ENCODE results near the gene DARS2. TPM values are rescaled to one million over a fixed set of nuclear protein-coding genes. Genes with fewer than 3 reads are reported as not detected.

The DARS2 gene
- total RNA-seq, 8 experiments from 2014 or later = 12.7 to 34.6 (median 16.5) TPM

Other genes with a start within 250 kb of the DARS2 start
- 1 to 10 TPM in 1 of 8 experiments, under 1 TPM in 3, not detected in 4; 0.05 to 2.1 (median 0.05) TPM for gene SLC9C2, start 221.6 kb upstream of the DARS2 start, total RNA-seq
- not detected for gene TEX50, start 189.3 kb upstream of the DARS2 start, total RNA-seq
- gene ANKRD45, start 154.8 kb upstream of the DARS2 start, total RNA-seq = 10 to 100 TPM in 1 of 8 experiments, 1 to 10 TPM in 4, under 1 TPM in 2, not detected in 1; 0.31 to 10.8 (median 2.5) TPM
- 10 to 100 TPM; 15.5 to 35.2 (median 31.1) TPM for gene KLHL20, start 109.7 kb upstream of the DARS2 start, total RNA-seq
- gene CENPL, start 210 bp downstream of the DARS2 start, total RNA-seq = 10 to 100 TPM in 3 of 8 experiments, 1 to 10 TPM in 5; 3.2 to 17.4 (median 6.7) TPM
- gene GAS5, start 43.3 kb downstream of the DARS2 start, total RNA-seq = 1,000 to 10,000 TPM in 4 of 8 experiments, 100 to 1,000 TPM in 4; 711 to 2,769 (median 1,186) TPM
- gene ZBTB37, start 43.7 kb downstream of the DARS2 start, total RNA-seq = 10 to 100 TPM in 7 of 8 experiments, 1 to 10 TPM in 1; 7.6 to 25.2 (median 19.0) TPM
- under 1 TPM in 5 of 8 experiments, not detected in 3; 0.16 to 0.81 (median 0.32) TPM for gene SERPINC1, start 92.7 kb downstream of the DARS2 start, total RNA-seq
- gene RC3H1, start 197.7 kb downstream of the DARS2 start, total RNA-seq = 10 to 100 TPM; 18.9 to 30.0 (median 25.0) TPM